Ovary (tissue), 9 donors: Measurements from ENCODE around the gene SPPL3. TPM values are rescaled to one million over a fixed set of nuclear protein-coding genes. Genes with fewer than 3 reads are reported as not detected.

Experiments
- DNase-seq, 5 donors: peaks; one replicate each; pipeline ENCODE4 v3.0.0-alpha.2; 2019 to 2020
- H3K27ac ChIP-seq, 2 donors: fragments of 200-600 bp; one replicate each; pipeline versions ENCODE4 v1.5.1 to v1.8.0; 2019 to 2022
- H3K27me3 ChIP-seq: fragments of 200-600 bp; one replicate; pipeline ENCODE4 v1.8.0; 2022
- H3K36me3 ChIP-seq: fragments of 200-600 bp; sonication (generic); one replicate; pipeline ENCODE4 v1.5.1; 2019
- H3K4me1 ChIP-seq: one replicate; pipeline ENCODE4 v1.8.1; 2013; ENCODE audit warnings: mild to moderate bottlenecking, moderate library complexity; ENCODE audit not compliant: insufficient read depth
- H3K4me3 ChIP-seq: fragments of 200-600 bp; sonication (generic); one replicate; pipeline ENCODE4 v1.5.1; 2017
- H3K9me3 ChIP-seq, 2 donors: fragments of 200-600 bp in 1 of 2; sonication (generic) in 1 of 2; one replicate each; pipeline versions ENCODE4 v1.5.1 to v1.8.1; 2013 to 2019; ENCODE audit warnings: mild to moderate bottlenecking in 1 of 2, moderate library complexity in 1 of 2
- EP300 ChIP-seq: sonication (generic); formaldehyde crosslinking; IDR thresholded peaks from one replicate; pipeline ENCODE4 v1.6.1; 2017; ENCODE audit warnings: antibody characterized with exemption
- POLR2A ChIP-seq: fragments of 450-650 bp; IDR thresholded peaks from one replicate; pipeline ENCODE4 v1.6.1; 2017; ENCODE audit warnings: antibody characterized with exemption, mild to moderate bottlenecking, moderate library complexity
- WGBS, 3 donors: extraction: QIAGEN DNeasy Blood & Tissue Kit in 1 of 3; methylation state at CpG; one replicate each; pipeline versions ENCODE4 v1.1.5 to v1.1.7; 2013 to 2017; 5-methylcytosine and 5-hydroxymethylcytosine counted together
- intact Hi-C, 4 donors: fragments of 100-400 bp; cut with DNase I; formaldehyde crosslinking; loops; one replicate each; pipeline versions ENCODE4 v1.11.0 to v1.15.1; 2022 to 2023
- polyA plus RNA-seq, 2 donors: library from polyadenylated mRNA; stranded (reverse); fragments of 200-250 nt in 1 of 2; fragments of 350-450 nt in 1 of 2; fragmentation: Illumina TruSeq in 1 of 2; extraction: RNeasy Lipid Tissue Mini Kit (QIAGEN cat#74804) in 1 of 2; gene quantifications; one replicate each; pipeline ENCODE4 v1.2.3, GENCODE V29; 2013 to 2014
- total RNA-seq, 7 donors: library from RNA; depleted of rRNA in 2 of 7; stranded (reverse); fragments of >200 nt in 2 of 7; fragmentation: NEBNext Ultra II Directional in 3 of 7; extraction: Animal tissue kit (Norgen Biotek cat#: 25700) in 3 of 7; gene quantifications; one replicate each; pipeline versions ENCODE4 v1.1.0 to v1.2.4, GENCODE V29; 2016 to 2023
- TF ChIP-seq, protein P1 (sequence below), 3 donors: fragments of 450-650 bp in 2 of 3; fragments of 200-600 bp in 1 of 3; IDR thresholded peaks; one replicate each; pipeline versions ENCODE4 v1.5.1 to v1.8.0; 2016 to 2022; ENCODE audit warnings: antibody characterized with exemption in 3 of 3, mild to moderate bottlenecking in 1 of 3
- donor health status: DM: no; HTN: no; CAD: no; lungs with moderate emphysema.
- donor health status: DM: no; HTN: no; CAD: no.
- donor health status: Bipolar disorder and iron deficiency.
- donor health status: DM: yes; HTN: yes; CAD: no.
- donor health status: DM: no; HTN: no; CAD: no.
- donor health status: DM: yes; HTN: yes; CAD: no.

SPPL3 gene
- total and polyA plus RNA-seq, 9 donors = 24.2 to 87.4 (median 51.9) TPM

DNA sequence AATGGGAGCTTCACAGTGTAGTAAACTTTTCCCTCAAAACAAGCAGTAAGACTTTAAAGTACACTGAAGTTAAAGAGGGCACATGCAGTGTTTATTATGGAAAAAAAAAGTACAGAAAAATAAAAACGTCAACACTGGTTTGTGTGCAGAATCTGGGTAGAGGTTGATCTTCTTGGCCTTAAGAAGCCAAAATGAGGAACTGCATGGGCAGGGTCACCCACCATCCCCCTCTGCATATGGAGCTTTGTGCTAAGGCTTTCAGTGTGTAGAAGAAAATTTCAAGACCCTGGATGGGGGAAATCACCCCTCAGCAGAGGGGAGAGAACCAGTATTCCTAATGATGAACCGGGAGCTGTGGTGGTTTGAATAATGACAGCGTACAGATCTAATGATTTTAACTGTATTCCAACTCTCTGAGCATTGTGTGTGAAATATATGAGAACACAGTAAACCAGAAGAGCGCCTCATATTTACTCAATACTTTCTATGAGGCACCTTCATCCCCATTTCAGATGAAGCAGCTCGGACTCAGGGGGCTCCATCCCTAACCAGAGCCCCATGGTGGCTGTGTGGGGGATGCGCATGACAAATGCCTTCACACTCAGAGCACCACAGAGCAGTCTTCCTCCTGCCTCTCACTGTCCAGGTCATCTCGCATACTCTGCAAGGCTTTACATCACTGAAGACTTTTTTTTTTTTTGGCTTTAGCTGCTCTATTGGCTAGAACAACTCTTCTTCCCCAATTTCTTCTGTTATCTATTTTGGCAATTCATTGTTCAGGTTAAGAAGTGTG, 145.2 kb downstream of the SPPL3 start:
- H3K4me3 ChIP-seq = no peak overlapping the region
- no peaks in the 10 kb centered on the region for H3K27me3 ChIP-seq
- H3K4me1 ChIP-seq = peaks cover 2% of the 10 kb centered on the region
- WGBS, 3 donors = 91 to 94% (median 92%) methylated on average over 7 of the region's 7 CpGs
- intact Hi-C loops = no loop called here
- DNase-seq = no peak
- H3K27ac ChIP-seq = no peak overlapping the region
- H3K36me3 ChIP-seq = no peaks in the 10 kb centered on the region
- no peak for TF ChIP-seq POLR2A
- TF ChIP-seq, protein P1, sequence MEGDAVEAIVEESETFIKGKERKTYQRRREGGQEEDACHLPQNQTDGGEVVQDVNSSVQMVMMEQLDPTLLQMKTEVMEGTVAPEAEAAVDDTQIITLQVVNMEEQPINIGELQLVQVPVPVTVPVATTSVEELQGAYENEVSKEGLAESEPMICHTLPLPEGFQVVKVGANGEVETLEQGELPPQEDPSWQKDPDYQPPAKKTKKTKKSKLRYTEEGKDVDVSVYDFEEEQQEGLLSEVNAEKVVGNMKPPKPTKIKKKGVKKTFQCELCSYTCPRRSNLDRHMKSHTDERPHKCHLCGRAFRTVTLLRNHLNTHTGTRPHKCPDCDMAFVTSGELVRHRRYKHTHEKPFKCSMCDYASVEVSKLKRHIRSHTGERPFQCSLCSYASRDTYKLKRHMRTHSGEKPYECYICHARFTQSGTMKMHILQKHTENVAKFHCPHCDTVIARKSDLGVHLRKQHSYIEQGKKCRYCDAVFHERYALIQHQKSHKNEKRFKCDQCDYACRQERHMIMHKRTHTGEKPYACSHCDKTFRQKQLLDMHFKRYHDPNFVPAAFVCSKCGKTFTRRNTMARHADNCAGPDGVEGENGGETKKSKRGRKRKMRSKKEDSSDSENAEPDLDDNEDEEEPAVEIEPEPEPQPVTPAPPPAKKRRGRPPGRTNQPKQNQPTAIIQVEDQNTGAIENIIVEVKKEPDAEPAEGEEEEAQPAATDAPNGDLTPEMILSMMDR (IDR thresholded peaks at IDR 0.05) = no peak
- no peak for TF ChIP-seq EP300
- H3K9me3 ChIP-seq = no peaks in the 10 kb centered on the region

DNA sequence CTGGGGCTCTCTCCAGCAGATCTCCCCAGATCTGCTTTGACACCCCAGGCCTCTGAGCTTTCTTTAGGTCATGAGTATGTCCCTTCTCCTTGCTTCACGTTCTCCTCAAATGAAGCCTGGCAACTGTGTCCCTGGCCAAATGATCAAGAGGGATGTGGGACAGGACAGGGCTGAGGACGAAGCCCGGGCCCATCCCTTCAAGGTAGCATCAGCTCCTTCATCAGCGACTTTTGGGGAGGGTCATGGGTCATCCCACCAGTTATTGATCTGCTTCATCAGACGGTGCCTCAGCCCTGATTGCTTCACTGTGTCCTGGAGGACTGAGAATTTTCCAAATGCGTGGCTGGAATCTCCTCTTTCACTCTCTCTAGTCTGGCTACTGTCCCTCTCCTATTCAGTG, 146.2 kb downstream of the SPPL3 start:
- no peaks in the 10 kb centered on the region for H3K36me3 ChIP-seq
- H3K4me3 ChIP-seq = no peak overlapping the region
- intact Hi-C loops = no loop called here
- 88 to 92% (median 89%) methylated on average over 6 of the region's 6 CpGs for WGBS, 3 donors
- H3K4me1 ChIP-seq = peaks cover 2% of the 10 kb centered on the region
- no peak overlapping the region for H3K27ac ChIP-seq
- no peaks in the 10 kb centered on the region for H3K9me3 ChIP-seq
- no peak for DNase-seq
- TF ChIP-seq EP300 = no peak
- TF ChIP-seq, protein P1 (IDR thresholded peaks at IDR 0.05) = no peak
- H3K27me3 ChIP-seq = no peaks in the 10 kb centered on the region

DNA sequence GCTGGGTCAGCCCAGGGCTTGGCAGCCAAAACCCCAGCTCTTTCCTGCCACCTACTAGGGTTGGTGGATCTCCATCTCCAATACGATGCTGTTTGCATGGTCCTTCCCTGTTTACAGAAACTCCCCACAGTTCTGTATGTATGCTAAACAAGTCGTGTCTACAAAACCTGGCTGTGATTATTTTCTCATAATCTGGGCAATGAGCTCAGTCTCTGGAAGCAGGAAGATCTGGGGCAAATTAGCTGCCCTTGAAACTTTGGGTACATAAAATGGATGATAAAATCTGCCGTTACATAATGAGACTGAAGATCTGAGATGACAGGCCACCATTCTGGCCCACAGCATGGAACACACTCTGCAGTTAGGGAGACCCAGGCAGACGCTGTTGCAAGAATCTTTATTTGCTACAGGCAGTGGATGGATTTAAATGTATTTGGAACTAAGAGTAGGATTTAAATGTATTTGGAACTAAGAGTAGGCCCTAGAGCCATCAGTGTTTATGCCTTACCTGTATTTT, 146.9 kb downstream of the SPPL3 start:
- Histone ChIP-seq H3K4me3 (no peak overlapping the region), H3K27me3 (no peaks in the 10 kb centered on the region), H3K4me1 (peaks cover 2% of the 10 kb centered on the region), H3K27ac (no peak overlapping the region), H3K36me3 (no peaks in the 10 kb centered on the region), H3K9me3 (no peaks in the 10 kb centered on the region)
- intact Hi-C loops = no loop called here
- 53 to 73% (median 57%) methylated on average over 4 of the region's 4 CpGs for WGBS, 3 donors
- no peak for DNase-seq
- TF ChIP-seq POLR2A (no peak), EP300 (no peak)
- TF ChIP-seq, protein P1 (IDR thresholded peaks at IDR 0.05) = no peak

DNA sequence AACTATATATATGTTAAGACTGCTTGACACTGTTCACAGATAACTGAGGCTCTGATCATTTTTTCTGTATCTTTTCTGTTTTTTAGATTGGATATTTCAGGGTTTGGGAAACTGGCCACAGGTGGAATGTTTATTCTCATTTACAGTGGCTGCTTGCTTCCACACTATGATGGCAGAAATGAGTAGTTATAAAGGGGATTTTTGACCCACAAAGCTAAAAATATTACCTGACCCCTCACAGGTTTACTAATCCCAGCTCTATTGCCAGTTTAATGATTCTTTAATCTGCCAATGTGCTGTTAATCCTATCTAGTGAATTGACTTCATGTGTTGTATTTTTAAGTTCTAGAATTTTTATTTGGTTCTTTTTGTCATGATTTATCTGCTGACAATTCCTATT, 148.9 kb downstream of the SPPL3 start:
- no peaks in the 10 kb centered on the region for H3K9me3 ChIP-seq
- no peak overlapping the region for H3K27ac ChIP-seq
- no peak for DNase-seq
- no peaks in the 10 kb centered on the region for H3K27me3 ChIP-seq
- no peak for TF ChIP-seq EP300
- TF ChIP-seq, protein P1 (IDR thresholded peaks at IDR 0.05) = no peak
- no peak for TF ChIP-seq POLR2A
- no peak overlapping the region for H3K4me3 ChIP-seq
- intact Hi-C loops = no loop called here
- H3K4me1 ChIP-seq = no peaks in the 10 kb centered on the region
- H3K36me3 ChIP-seq = no peaks in the 10 kb centered on the region
